NCI-H1417 (cell line): ENCODE measurements around the gene KIF2C.
"Not testable (repeated sequence)": the region's sequence is repeated elsewhere in the genome, so short reads cannot be mapped to it uniquely, and the experiment has no call there.

Experiments
- DNase-seq, 3 experiments: peaks; one replicate each; lab custom pipeline; 2025; lab: John Stamatoyannopoulos, UW

KIF2C gene

GRCh38 chr1:44775930-44776729 lies 36.5 kb downstream of the KIF2C start:
- no peak for DNase-seq

- no peak for DNase-seq
Observed at GRCh38 chr1:44776730-44777068, 37.1 kb downstream of the KIF2C start.

GRCh38 chr1:44777547-44777946 lies 37.9 kb downstream of the KIF2C start:
- DNase-seq: peak in 1 of 3 experiments; percentile 20

GRCh38 chr1:44777969-44778635 lies 38.5 kb downstream of the KIF2C start:
- no peak for DNase-seq

GRCh38 chr1:44778705-44779576 lies 39.3 kb downstream of the KIF2C start:
- peak in 1 of 3 experiments; percentile 12 for DNase-seq

- DNase-seq: no peak
Observed at GRCh38 chr1:44780583-44781121, 41.0 kb downstream of the KIF2C start.

GRCh38 chr1:44783697-44784093 lies 44.1 kb downstream of the KIF2C start:
- DNase-seq: no peak

GRCh38 chr1:44784094-44785028 lies 44.7 kb downstream of the KIF2C start:
- DNase-seq: peak in 2 of 3 experiments; percentile 64 to 72

GRCh38 chr1:44785029-44785380 lies 45.4 kb downstream of the KIF2C start:
- no peak for DNase-seq

- no peak for DNase-seq
Observed at GRCh38 chr1:44785501-44786137, 46.0 kb downstream of the KIF2C start.

- DNase-seq: peak in 2 of 3 experiments; percentile 66 to 71
Observed at GRCh38 chr1:44786138-44786840, 46.7 kb downstream of the KIF2C start.

GRCh38 chr1:44786841-44787426 lies 47.3 kb downstream of the KIF2C start:
- no peak for DNase-seq

GRCh38 chr1:44787506-44787905 lies 47.9 kb downstream of the KIF2C start:
- no peak for DNase-seq

- no peak for DNase-seq
Observed at GRCh38 chr1:44788120-44788860, 48.7 kb downstream of the KIF2C start, which contains the start of gene BEST4. Gene BEST4, minus strand, starts transcription at chr1:44788170. Its CDS starts 465 bp downstream, at chr1:44787705.

GRCh38 chr1:44790968-44791801 lies 51.5 kb downstream of the KIF2C start:
- DNase-seq: no peak

- DNase-seq: no peak
Observed at GRCh38 chr1:44792736-44793502, 53.3 kb downstream of the KIF2C start.

- DNase-seq: not testable (repeated sequence)
Observed at GRCh38 chr1:44797886-44798285, 58.2 kb downstream of the KIF2C start.
